ENCODE measurements around the gene PAQR7.

DNA sequence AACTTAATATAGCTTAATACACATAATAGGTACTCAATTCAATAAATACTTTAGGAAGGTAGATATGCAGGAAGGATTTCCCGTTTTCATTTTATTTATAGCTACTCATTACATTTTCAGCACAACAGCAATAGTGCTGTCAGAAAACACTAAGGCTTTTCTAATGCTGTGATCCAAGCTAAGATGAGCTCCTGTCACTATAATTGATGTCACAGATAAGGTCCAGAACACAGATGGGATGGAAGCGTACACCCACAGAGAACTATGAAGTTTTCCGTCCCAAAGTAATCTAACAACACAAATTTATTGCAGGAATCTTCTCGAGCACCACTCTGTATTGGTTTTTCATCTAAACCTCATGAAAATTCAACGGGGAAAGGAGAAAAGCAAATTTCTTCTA, 29.8 kb downstream of the PAQR7 start:
- TF ChIP-seq, protein P1, sequence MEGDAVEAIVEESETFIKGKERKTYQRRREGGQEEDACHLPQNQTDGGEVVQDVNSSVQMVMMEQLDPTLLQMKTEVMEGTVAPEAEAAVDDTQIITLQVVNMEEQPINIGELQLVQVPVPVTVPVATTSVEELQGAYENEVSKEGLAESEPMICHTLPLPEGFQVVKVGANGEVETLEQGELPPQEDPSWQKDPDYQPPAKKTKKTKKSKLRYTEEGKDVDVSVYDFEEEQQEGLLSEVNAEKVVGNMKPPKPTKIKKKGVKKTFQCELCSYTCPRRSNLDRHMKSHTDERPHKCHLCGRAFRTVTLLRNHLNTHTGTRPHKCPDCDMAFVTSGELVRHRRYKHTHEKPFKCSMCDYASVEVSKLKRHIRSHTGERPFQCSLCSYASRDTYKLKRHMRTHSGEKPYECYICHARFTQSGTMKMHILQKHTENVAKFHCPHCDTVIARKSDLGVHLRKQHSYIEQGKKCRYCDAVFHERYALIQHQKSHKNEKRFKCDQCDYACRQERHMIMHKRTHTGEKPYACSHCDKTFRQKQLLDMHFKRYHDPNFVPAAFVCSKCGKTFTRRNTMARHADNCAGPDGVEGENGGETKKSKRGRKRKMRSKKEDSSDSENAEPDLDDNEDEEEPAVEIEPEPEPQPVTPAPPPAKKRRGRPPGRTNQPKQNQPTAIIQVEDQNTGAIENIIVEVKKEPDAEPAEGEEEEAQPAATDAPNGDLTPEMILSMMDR (IDR thresholded peaks at IDR 0.05; ENCODE audit: insufficient read depth, low read length), result no peak
- TF ChIP-seq, protein P2, sequence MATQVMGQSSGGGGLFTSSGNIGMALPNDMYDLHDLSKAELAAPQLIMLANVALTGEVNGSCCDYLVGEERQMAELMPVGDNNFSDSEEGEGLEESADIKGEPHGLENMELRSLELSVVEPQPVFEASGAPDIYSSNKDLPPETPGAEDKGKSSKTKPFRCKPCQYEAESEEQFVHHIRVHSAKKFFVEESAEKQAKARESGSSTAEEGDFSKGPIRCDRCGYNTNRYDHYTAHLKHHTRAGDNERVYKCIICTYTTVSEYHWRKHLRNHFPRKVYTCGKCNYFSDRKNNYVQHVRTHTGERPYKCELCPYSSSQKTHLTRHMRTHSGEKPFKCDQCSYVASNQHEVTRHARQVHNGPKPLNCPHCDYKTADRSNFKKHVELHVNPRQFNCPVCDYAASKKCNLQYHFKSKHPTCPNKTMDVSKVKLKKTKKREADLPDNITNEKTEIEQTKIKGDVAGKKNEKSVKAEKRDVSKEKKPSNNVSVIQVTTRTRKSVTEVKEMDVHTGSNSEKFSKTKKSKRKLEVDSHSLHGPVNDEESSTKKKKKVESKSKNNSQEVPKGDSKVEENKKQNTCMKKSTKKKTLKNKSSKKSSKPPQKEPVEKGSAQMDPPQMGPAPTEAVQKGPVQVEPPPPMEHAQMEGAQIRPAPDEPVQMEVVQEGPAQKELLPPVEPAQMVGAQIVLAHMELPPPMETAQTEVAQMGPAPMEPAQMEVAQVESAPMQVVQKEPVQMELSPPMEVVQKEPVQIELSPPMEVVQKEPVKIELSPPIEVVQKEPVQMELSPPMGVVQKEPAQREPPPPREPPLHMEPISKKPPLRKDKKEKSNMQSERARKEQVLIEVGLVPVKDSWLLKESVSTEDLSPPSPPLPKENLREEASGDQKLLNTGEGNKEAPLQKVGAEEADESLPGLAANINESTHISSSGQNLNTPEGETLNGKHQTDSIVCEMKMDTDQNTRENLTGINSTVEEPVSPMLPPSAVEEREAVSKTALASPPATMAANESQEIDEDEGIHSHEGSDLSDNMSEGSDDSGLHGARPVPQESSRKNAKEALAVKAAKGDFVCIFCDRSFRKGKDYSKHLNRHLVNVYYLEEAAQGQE (IDR thresholded peaks at IDR 0.05; ENCODE audit: insufficient replicate concordance, low read depth), result no peak
- TF ChIP-seq POLR2AphosphoS5 (IDR thresholded peaks at IDR 0.05; ENCODE audit: low read depth) (no peak), SPI1 (IDR thresholded peaks at IDR 0.05; ENCODE audit: borderline replicate concordance, low read depth) (no peak), GABPA (IDR thresholded peaks at IDR 0.05; ENCODE audit: low read depth) (no peak)
